C4-2B (cell line): Measurements from ENCODE around the gene BFSP1.

Experiments used
- ZFX ChIP-seq: fragments of 450-650 bp; IDR thresholded peaks from 2 replicates; pipeline ENCODE4 v1.6.1; 2017
- TF ChIP-seq, protein P1 (sequence below): fragments of 450-650 bp; conservative IDR thresholded peaks from 2 replicates; pipeline ENCODE4 v1.5.1; 2017; ENCODE audit warnings: mild to moderate bottlenecking

- TF ChIP-seq, protein P1, sequence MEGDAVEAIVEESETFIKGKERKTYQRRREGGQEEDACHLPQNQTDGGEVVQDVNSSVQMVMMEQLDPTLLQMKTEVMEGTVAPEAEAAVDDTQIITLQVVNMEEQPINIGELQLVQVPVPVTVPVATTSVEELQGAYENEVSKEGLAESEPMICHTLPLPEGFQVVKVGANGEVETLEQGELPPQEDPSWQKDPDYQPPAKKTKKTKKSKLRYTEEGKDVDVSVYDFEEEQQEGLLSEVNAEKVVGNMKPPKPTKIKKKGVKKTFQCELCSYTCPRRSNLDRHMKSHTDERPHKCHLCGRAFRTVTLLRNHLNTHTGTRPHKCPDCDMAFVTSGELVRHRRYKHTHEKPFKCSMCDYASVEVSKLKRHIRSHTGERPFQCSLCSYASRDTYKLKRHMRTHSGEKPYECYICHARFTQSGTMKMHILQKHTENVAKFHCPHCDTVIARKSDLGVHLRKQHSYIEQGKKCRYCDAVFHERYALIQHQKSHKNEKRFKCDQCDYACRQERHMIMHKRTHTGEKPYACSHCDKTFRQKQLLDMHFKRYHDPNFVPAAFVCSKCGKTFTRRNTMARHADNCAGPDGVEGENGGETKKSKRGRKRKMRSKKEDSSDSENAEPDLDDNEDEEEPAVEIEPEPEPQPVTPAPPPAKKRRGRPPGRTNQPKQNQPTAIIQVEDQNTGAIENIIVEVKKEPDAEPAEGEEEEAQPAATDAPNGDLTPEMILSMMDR: no peak
- no peak for TF ChIP-seq ZFX
Observed at GRCh38 chr20:17530153-17530552, 1.0 kb downstream of the BFSP1 start.
